ENCODE measurements around the gene E2F2. TPM values are rescaled to one million over a fixed set of nuclear protein-coding genes. Genes with fewer than 3 reads are reported as not detected.
A peak's percentile ranks its signal among the peaks of the same experiment; 100 is the strongest.

Gene E2F2
- total and polyA plus RNA-seq, 2 experiments from 2014 or later, result 0.78 to 3.4 TPM

DNA sequence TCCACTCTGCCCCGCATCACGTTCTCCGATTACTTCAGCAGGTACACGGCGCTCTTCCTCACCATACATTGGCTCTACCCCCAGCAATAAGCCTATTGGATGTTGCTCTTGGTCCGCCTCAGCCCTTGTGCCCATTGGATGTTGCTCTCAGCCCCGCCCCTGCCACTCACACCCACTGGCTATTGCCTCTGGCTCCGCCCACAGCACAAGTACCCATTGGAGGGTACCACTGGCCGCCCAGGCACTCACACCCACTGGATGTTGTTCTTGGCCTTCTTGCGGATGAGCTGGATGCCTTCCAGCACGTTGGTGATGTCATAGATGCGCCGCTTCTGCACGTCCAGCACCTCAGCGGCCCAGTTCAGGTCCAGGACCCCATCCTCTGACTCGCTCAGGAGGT is 9.4 kb downstream of the E2F2 start:
- Mint-ChIP-seq H3K27me3 (ENCODE audit: insufficient read depth, low read depth, poor library complexity) (peaks cover 10% of the 10 kb centered on the region), H3K36me3 (ENCODE audit: low read depth) (peaks cover 31% of the 10 kb centered on the region), H3K4me3 (no peak overlapping the region), H3K27ac (no peak overlapping the region), H3K9me3 (no peaks in the 10 kb centered on the region), H3K4me1 (peaks cover 15% of the 10 kb centered on the region)
- peak; percentile 53 for DNase-seq (ENCODE audit: low spot score)
- ATAC-seq, result peak; percentile 56
- Histone ChIP-seq H2AFZ (no peak overlapping the region), H3K27ac (ENCODE audit: low read depth) (no peak overlapping the region), H3K9me2 (ENCODE audit: insufficient read depth) (no peaks in the 10 kb centered on the region), H3K4me3 (no peak overlapping the region), H4K20me1 (replicated peaks; ENCODE audit: insufficient read depth) (no peaks in the 10 kb centered on the region; the same call in 1 of the 2 replicates), H3K36me3 (ENCODE audit: insufficient read depth) (no peaks in the 10 kb centered on the region), H3K79me2 (replicated peaks; ENCODE audit: insufficient read depth) (no peaks in the 10 kb centered on the region), H3K4me2 (no peak overlapping the region), H3F3A (replicated peaks; ENCODE audit: low read depth) (no peaks in the 10 kb centered on the region), H3K27me3 (ENCODE audit: insufficient read depth) (no peaks in the 10 kb centered on the region), H3K4me1 (ENCODE audit: insufficient read depth) (peaks cover 20% of the 10 kb centered on the region)
- no peak for TF ChIP-seq ZNF114 (CRISPR knock-in tag; IDR thresholded peaks at IDR 0.05)
- TF ChIP-seq STAT1 (IDR thresholded peaks at IDR 0.05; ENCODE audit: unreplicated experiment), result no peak
- TF ChIP-seq CREB1 (CRISPR knock-in tag; IDR thresholded peaks at IDR 0.05; ENCODE audit: low read depth), result no peak
- TF ChIP-seq, protein P1, sequence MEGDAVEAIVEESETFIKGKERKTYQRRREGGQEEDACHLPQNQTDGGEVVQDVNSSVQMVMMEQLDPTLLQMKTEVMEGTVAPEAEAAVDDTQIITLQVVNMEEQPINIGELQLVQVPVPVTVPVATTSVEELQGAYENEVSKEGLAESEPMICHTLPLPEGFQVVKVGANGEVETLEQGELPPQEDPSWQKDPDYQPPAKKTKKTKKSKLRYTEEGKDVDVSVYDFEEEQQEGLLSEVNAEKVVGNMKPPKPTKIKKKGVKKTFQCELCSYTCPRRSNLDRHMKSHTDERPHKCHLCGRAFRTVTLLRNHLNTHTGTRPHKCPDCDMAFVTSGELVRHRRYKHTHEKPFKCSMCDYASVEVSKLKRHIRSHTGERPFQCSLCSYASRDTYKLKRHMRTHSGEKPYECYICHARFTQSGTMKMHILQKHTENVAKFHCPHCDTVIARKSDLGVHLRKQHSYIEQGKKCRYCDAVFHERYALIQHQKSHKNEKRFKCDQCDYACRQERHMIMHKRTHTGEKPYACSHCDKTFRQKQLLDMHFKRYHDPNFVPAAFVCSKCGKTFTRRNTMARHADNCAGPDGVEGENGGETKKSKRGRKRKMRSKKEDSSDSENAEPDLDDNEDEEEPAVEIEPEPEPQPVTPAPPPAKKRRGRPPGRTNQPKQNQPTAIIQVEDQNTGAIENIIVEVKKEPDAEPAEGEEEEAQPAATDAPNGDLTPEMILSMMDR (conservative IDR thresholded peaks at IDR 0.05; ENCODE audit: low read depth in 2 of 2), result no peak
- TF ChIP-seq, protein P2, sequence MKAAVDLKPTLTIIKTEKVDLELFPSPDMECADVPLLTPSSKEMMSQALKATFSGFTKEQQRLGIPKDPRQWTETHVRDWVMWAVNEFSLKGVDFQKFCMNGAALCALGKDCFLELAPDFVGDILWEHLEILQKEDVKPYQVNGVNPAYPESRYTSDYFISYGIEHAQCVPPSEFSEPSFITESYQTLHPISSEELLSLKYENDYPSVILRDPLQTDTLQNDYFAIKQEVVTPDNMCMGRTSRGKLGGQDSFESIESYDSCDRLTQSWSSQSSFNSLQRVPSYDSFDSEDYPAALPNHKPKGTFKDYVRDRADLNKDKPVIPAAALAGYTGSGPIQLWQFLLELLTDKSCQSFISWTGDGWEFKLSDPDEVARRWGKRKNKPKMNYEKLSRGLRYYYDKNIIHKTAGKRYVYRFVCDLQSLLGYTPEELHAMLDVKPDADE (IDR thresholded peaks at IDR 0.05), result no peak
- no peak for TF ChIP-seq EZH2 (IDR thresholded peaks at IDR 0.05; ENCODE audit: low read depth, unreplicated experiment)
- no peak for TF ChIP-seq JUNB (IDR thresholded peaks at IDR 0.05; ENCODE audit: unreplicated experiment)
- TF ChIP-seq POLR2AphosphoS5 (IDR thresholded peaks at IDR 0.05; ENCODE audit: low read depth), result no peak
- no peak for TF ChIP-seq ZNF331 (CRISPR knock-in tag; IDR thresholded peaks at IDR 0.05; ENCODE audit: low read depth)
- no peak for TF ChIP-seq NANOG (IDR thresholded peaks at IDR 0.05; ENCODE audit: borderline replicate concordance)
- TF ChIP-seq EZH2phosphoT487 (IDR thresholded peaks at IDR 0.05; ENCODE audit: unreplicated experiment), result no peak
- TF ChIP-seq, protein P3, sequence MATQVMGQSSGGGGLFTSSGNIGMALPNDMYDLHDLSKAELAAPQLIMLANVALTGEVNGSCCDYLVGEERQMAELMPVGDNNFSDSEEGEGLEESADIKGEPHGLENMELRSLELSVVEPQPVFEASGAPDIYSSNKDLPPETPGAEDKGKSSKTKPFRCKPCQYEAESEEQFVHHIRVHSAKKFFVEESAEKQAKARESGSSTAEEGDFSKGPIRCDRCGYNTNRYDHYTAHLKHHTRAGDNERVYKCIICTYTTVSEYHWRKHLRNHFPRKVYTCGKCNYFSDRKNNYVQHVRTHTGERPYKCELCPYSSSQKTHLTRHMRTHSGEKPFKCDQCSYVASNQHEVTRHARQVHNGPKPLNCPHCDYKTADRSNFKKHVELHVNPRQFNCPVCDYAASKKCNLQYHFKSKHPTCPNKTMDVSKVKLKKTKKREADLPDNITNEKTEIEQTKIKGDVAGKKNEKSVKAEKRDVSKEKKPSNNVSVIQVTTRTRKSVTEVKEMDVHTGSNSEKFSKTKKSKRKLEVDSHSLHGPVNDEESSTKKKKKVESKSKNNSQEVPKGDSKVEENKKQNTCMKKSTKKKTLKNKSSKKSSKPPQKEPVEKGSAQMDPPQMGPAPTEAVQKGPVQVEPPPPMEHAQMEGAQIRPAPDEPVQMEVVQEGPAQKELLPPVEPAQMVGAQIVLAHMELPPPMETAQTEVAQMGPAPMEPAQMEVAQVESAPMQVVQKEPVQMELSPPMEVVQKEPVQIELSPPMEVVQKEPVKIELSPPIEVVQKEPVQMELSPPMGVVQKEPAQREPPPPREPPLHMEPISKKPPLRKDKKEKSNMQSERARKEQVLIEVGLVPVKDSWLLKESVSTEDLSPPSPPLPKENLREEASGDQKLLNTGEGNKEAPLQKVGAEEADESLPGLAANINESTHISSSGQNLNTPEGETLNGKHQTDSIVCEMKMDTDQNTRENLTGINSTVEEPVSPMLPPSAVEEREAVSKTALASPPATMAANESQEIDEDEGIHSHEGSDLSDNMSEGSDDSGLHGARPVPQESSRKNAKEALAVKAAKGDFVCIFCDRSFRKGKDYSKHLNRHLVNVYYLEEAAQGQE (IDR thresholded peaks at IDR 0.05; ENCODE audit: unreplicated experiment), result no peak

Measured in GM23338 (cell line).